ENCODE measurements around the gene ERI3. TPM values are rescaled to one million over a fixed set of nuclear protein-coding genes. Genes with fewer than 3 reads are reported as not detected.

The ERI3 gene
- total and polyA plus RNA-seq, 2 of the 4 experiments (the other 2 are of a cell fraction), result 56.6 to 70.9 TPM

DNA sequence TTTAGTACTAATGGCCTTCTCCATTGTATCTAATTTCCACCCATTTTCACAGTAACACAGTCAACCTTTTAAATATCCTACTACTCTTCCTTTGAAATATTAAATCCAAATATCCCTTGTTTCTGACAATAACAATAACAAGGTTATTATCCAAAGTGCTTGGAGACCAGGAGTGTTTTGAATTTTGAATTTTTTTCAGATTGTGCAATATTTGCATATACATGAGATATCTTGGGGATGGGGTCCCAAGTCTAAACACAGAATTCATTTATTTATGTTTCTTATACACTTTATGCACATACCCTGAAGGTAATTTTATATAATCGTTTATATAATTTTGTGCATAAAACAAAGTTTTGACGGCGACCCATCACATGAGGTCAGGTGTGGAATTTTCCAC is 124.3 kb downstream of the ERI3 start:
- H3K23ac ChIP-seq (ENCODE audit: low read depth, low read length), result no peak overlapping the region
- H4K8ac ChIP-seq (ENCODE audit: low read depth in 2 of 2, low read length in 2 of 2), result no peak overlapping the region
- no peak overlapping the region for H2BK15ac ChIP-seq (ENCODE audit: low read depth, low read length)
- no peak overlapping the region for H3K18ac ChIP-seq (ENCODE audit: low read depth, low read length)
- no peak for ATAC-seq (ENCODE audit: low read depth)
- DNase-seq, result no peak
- H3K4me2 ChIP-seq (ENCODE audit: low read depth, low read length), result no peak overlapping the region
- H2AFZ ChIP-seq (replicated peaks; ENCODE audit: low read length, poor library complexity), result no peak overlapping the region
- in situ Hi-C loops (cut with MboI; ENCODE audit: low sequenced_read_pairs) (no loop called here), intact Hi-C loops (cut with micrococcal nuclease) (no loop called here), dilution Hi-C loops (cut with HindIII; ENCODE audit: low sequenced_read_pairs, unreplicated experiment) (no loop called here)
- no peak overlapping the region for H4K91ac ChIP-seq (ENCODE audit: insufficient read depth, low read depth, low read length)
- CTCF ChIA-PET, result no interaction called here
- H2BK5ac ChIP-seq (ENCODE audit: low read depth, low read length, poor library complexity, severe bottlenecking), result no peak overlapping the region
- no peaks in the 10 kb centered on the region for H3K9me3 ChIP-seq (ENCODE audit: control insufficient read depth, insufficient read depth, low read length)
- no TSS peak for BruUV-seq (replicated peaks)
- 92% methylated on average over 2 of the region's 3 CpGs; no CpG with 5 or more reads in 1 of the 2 experiments for WGBS, 2 experiments (ENCODE audit: extremely low coverage in 2 of 2, insufficient read length in 1 of 2)
- no peak overlapping the region for H2AK5ac ChIP-seq (ENCODE audit: low read depth, low read length)
- peaks cover 5% of the 10 kb centered on the region; the same call in 1 of the 2 replicates for H3K9me1 ChIP-seq (ENCODE audit: insufficient read depth, low read length)
- H3K56ac ChIP-seq (ENCODE audit: extremely low read depth, insufficient read depth, low read length), result no peak overlapping the region
- H3K4me3 ChIP-seq (ENCODE audit: insufficient read depth, low read depth, low read length), result no peak overlapping the region
- H3K4me1 ChIP-seq (ENCODE audit: control insufficient read depth, insufficient read depth, low read length), result no peaks in the 10 kb centered on the region
- no peak overlapping the region for H3K9ac ChIP-seq (ENCODE audit: low read depth, low read length)
- H4K20me1 ChIP-seq (ENCODE audit: insufficient read depth, low read length), result no peaks in the 10 kb centered on the region
- no peak overlapping the region for H2AK9ac ChIP-seq (replicated peaks; ENCODE audit: low read depth, low read length, poor library complexity)
- H3K14ac ChIP-seq (replicated peaks; ENCODE audit: low read depth, low read length), result no peak overlapping the region
- no peaks in the 10 kb centered on the region; a peak in 1 of 4 replicates for H3K79me1 ChIP-seq (ENCODE audit: low read depth in 1 of 2, low read length in 2 of 2)
- H2BK120ac ChIP-seq (ENCODE audit: low read depth, low read length), result no peak overlapping the region
- no peak overlapping the region for H3K27ac ChIP-seq (ENCODE audit: insufficient read depth, low read length)
- H3K36me3 ChIP-seq (ENCODE audit: control insufficient read depth, insufficient read depth, low read length), result peaks cover 3% of the 10 kb centered on the region; the same call in 1 of the 2 replicates
- H2BK20ac ChIP-seq (ENCODE audit: low read depth, low read length), result no peak overlapping the region
- POLR2A ChIA-PET (ENCODE audit: unreplicated experiment), result no interaction called here
- no peak overlapping the region for H3K4ac ChIP-seq (ENCODE audit: low read depth, low read length)
- H4K5ac ChIP-seq (ENCODE audit: low read depth, low read length), result no peak overlapping the region
- TF ChIP-seq MAFK (IDR thresholded peaks at IDR 0.05; ENCODE audit: low read depth, low read length) (no peak), CEBPB (IDR thresholded peaks at IDR 0.05; ENCODE audit: low read depth, low read length) (peak; percentile 72), BHLHE40 (IDR thresholded peaks at IDR 0.05; ENCODE audit: low read depth, low read length) (no peak)
- TF ChIP-seq, protein P1, sequence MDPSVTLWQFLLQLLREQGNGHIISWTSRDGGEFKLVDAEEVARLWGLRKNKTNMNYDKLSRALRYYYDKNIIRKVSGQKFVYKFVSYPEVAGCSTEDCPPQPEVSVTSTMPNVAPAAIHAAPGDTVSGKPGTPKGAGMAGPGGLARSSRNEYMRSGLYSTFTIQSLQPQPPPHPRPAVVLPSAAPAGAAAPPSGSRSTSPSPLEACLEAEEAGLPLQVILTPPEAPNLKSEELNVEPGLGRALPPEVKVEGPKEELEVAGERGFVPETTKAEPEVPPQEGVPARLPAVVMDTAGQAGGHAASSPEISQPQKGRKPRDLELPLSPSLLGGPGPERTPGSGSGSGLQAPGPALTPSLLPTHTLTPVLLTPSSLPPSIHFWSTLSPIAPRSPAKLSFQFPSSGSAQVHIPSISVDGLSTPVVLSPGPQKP (IDR thresholded peaks at IDR 0.05; ENCODE audit: borderline replicate concordance, low read depth, low read length), result no peak
- H3K27me3 ChIP-seq (ENCODE audit: control insufficient read depth, insufficient read depth, low read length), result no peaks in the 10 kb centered on the region

Data from IMR-90 (cell line).